Measurements from ENCODE around the gene OGFOD1. TPM values are rescaled to one million over a fixed set of nuclear protein-coding genes. Genes with fewer than 3 reads are reported as not detected.

Gene OGFOD1
- total RNA-seq, 1 donor from 2014 or later, result 55.4 TPM

DNA sequence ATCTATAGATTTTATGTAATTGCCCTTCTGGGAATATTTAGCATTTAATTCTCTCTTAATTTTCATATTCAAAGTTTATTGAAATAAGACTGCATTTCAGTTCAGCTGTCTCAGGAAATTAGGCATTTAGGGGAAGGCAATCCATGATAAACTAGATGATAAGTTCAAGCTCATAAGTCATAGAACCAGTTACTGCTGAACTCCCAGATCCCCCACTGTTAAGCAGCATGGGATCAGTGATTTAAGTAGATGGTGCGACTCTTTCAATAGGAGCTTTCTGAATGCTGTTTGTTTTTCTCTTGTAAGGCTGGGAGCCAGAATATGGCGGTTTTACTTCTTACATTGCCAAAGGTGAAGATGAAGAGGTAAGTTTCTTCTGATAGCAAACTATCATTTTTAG is 23.8 kb downstream of the OGFOD1 start:
- no peak for DNase-seq (ENCODE audit: low read depth, low spot score)
- Mint-ChIP-seq H3K4me1 (no peaks in the 10 kb centered on the region), H3K36me3 (ENCODE audit: low read depth) (peaks cover 18% of the 10 kb centered on the region), H3K9me3 (no peaks in the 10 kb centered on the region), H3K27ac (ENCODE audit: unreplicated experiment) (no peak overlapping the region), H3K4me3 (no peak overlapping the region), H3K27me3 (ENCODE audit: low read depth) (no peaks in the 10 kb centered on the region)
- TF ChIP-seq CTCF (conservative IDR thresholded peaks at IDR 0.05), result no peak

- no peaks in the 10 kb centered on the region for H3K4me1 Mint-ChIP-seq
- H3K4me3 Mint-ChIP-seq, result no peak overlapping the region
- peaks cover 15% of the 10 kb centered on the region for H3K36me3 Mint-ChIP-seq (ENCODE audit: low read depth)
- no peak for DNase-seq (ENCODE audit: low read depth, low spot score)
- H3K9me3 Mint-ChIP-seq, result no peaks in the 10 kb centered on the region
- no peak for TF ChIP-seq CTCF (conservative IDR thresholded peaks at IDR 0.05)
- no peak overlapping the region for H3K27ac Mint-ChIP-seq (ENCODE audit: unreplicated experiment)
- H3K27me3 Mint-ChIP-seq (ENCODE audit: low read depth), result no peaks in the 10 kb centered on the region
These were observed 25.9 kb downstream of the OGFOD1 start for GRCh38 chr16:56477096-56477878.

DNA sequence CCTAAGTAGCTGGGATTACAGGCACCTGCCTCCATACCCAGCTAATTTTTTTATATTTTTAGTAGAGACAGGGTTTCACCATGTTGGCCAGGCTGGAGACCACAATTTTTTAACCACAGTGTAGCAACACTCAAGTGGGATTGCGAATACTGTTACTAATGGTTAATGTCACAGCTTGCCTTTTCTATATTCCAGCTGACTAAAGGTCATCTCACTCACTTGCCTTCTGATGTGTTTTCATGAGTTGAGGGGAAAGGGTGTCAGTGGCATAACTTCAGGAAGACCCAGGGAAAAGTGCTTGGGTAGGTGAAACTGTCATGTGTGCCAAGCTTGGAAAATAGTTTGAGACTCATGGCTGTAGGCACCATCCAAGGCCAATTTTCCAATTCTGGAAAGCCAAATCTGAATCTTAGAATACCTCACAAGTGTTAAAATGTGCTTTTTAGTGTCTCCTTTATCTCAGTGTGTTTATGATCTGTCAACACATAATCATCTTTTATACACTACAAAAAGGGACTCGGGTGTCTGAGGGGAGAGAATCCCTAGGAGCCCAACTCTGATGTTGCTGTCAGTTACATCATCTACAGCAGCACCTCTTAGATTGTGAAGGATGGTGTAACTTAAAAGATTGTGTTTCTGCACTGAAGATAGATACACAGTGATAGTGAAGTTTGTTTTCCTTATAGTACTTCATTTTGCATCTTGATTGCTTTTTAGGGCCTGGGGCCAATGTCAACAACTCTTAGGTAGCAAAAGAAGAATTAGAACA is 27.1 kb downstream of the OGFOD1 start:
- no peaks in the 10 kb centered on the region for H3K4me1 Mint-ChIP-seq
- peak overlapping the region; percentile 6 for H3K27ac Mint-ChIP-seq (ENCODE audit: unreplicated experiment)
- no peaks in the 10 kb centered on the region for H3K9me3 Mint-ChIP-seq
- H3K4me3 Mint-ChIP-seq, result no peak overlapping the region
- DNase-seq (ENCODE audit: low read depth, low spot score), result no peak
- H3K36me3 Mint-ChIP-seq (ENCODE audit: low read depth), result peaks cover 15% of the 10 kb centered on the region
- H3K27me3 Mint-ChIP-seq (ENCODE audit: low read depth), result no peaks in the 10 kb centered on the region
- TF ChIP-seq CTCF (conservative IDR thresholded peaks at IDR 0.05), result no peak

GRCh38 chr16:56479469-56479868 is 28.1 kb downstream of the OGFOD1 start:
- H3K27ac Mint-ChIP-seq (ENCODE audit: unreplicated experiment), result no peak overlapping the region
- no peaks in the 10 kb centered on the region for H3K27me3 Mint-ChIP-seq (ENCODE audit: low read depth)
- H3K9me3 Mint-ChIP-seq, result no peaks in the 10 kb centered on the region
- no peak for TF ChIP-seq CTCF (conservative IDR thresholded peaks at IDR 0.05)
- peaks cover 15% of the 10 kb centered on the region for H3K36me3 Mint-ChIP-seq (ENCODE audit: low read depth)
- no peaks in the 10 kb centered on the region for H3K4me1 Mint-ChIP-seq
- DNase-seq (ENCODE audit: low read depth, low spot score), result no peak
- no peak overlapping the region for H3K4me3 Mint-ChIP-seq

DNA sequence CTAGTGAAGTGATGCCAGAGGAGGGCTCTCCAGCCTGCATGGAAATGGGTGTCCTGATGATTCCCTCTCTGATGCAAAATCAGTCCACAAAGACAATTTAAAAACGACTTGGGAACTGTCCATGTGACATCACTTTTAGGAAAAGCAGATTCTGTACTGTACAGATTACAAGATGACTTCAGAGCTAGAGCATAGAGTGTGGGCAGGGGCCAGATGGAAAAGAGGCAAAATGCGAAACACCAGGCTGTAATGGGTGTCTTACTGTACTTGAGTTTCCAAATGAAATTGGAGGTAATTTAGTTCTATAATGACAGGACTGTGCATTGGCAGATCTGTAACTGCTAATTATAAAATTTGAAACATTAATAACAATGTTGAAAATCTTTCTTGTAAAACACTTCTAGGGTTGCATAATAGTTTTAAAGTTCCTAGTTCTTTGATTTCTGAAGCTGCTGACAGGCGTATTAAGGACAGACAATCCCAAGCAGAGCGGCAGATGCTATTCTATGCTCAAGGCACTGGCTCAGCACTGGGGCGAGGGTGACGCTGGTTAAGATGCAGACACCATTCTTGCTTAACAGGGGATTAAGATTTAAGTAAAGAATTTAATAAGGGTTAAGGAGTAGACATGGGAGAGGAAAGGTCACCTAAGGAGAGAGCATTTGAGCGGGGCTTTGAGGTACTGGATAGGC is 29.6 kb downstream of the OGFOD1 start:
- no peak overlapping the region for H3K4me3 Mint-ChIP-seq
- H3K4me1 Mint-ChIP-seq, result no peaks in the 10 kb centered on the region
- DNase-seq (ENCODE audit: low read depth, low spot score), result no peak
- H3K27ac Mint-ChIP-seq (ENCODE audit: unreplicated experiment), result no peak overlapping the region
- TF ChIP-seq CTCF (conservative IDR thresholded peaks at IDR 0.05), result no peak
- H3K36me3 Mint-ChIP-seq (ENCODE audit: low read depth), result peaks cover 17% of the 10 kb centered on the region
- H3K9me3 Mint-ChIP-seq, result no peaks in the 10 kb centered on the region
- no peaks in the 10 kb centered on the region for H3K27me3 Mint-ChIP-seq (ENCODE audit: low read depth)
